Measurements from ENCODE around the gene EGFL7.

EGFL7 gene

DNA sequence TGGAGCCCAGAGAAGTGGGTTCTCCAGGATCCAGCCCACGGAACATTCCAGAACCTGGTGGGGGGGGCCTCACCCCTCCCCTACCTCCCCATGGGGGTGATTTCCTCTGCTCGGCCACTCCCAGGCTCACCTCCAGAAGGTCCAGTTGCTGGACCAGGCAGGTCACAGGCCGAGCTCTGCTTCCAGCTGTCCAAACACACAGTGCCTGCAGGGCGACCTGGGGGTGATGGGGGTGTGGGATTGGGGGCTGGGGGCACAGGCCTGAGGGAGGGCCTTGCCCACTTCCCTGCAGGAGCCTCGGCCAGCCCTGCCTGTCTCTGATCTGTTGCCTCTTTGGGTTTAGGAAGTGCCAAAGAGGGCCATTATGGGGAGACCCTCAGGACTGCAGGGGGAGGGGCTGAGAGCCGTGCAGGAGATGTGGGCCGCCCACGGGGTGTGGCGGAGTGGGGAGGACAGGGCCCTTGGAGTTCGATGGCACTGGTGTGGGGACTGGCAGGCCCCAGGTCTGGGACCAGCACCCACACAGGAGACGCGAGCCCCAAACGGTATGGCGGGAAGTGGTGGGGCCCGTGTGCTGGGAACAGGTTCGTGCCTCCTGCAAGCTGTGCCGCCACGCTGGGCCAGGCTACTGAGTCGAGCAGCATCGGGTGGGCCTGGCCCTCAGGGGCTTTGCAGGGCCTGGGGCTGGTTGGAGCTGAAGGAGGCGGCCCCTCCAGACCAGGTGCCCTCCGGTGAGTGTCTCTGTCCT is 45.6 kb upstream of the EGFL7 start:
- TF ChIP-seq, protein P1, sequence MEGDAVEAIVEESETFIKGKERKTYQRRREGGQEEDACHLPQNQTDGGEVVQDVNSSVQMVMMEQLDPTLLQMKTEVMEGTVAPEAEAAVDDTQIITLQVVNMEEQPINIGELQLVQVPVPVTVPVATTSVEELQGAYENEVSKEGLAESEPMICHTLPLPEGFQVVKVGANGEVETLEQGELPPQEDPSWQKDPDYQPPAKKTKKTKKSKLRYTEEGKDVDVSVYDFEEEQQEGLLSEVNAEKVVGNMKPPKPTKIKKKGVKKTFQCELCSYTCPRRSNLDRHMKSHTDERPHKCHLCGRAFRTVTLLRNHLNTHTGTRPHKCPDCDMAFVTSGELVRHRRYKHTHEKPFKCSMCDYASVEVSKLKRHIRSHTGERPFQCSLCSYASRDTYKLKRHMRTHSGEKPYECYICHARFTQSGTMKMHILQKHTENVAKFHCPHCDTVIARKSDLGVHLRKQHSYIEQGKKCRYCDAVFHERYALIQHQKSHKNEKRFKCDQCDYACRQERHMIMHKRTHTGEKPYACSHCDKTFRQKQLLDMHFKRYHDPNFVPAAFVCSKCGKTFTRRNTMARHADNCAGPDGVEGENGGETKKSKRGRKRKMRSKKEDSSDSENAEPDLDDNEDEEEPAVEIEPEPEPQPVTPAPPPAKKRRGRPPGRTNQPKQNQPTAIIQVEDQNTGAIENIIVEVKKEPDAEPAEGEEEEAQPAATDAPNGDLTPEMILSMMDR (IDR thresholded peaks at IDR 0.05) = no peak

DNA sequence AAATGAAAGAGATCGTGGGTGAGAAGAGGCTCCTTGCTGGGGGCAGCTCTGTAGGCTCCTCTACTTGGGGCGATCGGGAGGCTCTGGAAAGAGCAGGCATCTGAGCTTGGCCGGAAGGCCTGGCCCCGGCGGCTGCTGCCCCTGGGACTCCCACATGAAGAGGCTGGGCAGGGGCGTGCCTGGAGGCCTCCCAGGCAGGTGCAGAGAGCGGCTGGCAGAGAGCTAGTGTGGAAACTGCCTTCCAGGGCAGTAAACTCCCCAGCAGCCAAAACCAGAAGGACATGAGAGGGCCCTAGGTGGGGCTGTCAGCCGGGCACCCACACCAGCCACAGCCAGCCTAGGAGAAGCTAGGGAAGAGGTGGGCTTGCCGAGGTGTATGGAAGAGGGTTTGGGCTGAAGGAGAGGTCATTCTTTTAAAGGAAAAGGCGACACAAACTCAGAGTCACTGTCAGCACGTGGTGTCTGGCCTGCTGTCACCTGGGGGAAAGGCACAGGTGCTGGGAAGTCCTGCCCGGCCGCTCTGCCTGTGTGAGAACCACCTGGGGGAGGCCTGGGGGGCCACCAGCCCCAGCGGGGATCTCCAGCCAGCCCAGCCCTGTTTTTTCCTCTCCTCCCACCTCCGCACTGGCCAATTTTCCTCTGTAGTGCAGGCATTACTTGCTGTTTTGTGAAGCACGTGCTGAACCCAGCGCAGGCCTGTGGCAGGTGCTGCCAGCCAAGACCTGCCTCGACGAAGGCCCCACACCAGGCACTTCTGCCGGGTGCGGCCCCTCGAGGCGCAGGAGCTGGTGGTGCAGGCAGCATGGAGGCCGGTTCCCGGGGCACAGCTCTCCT is 44.8 kb upstream of the EGFL7 start:
- TF ChIP-seq, protein P1 (IDR thresholded peaks at IDR 0.05) = no peak

DNA sequence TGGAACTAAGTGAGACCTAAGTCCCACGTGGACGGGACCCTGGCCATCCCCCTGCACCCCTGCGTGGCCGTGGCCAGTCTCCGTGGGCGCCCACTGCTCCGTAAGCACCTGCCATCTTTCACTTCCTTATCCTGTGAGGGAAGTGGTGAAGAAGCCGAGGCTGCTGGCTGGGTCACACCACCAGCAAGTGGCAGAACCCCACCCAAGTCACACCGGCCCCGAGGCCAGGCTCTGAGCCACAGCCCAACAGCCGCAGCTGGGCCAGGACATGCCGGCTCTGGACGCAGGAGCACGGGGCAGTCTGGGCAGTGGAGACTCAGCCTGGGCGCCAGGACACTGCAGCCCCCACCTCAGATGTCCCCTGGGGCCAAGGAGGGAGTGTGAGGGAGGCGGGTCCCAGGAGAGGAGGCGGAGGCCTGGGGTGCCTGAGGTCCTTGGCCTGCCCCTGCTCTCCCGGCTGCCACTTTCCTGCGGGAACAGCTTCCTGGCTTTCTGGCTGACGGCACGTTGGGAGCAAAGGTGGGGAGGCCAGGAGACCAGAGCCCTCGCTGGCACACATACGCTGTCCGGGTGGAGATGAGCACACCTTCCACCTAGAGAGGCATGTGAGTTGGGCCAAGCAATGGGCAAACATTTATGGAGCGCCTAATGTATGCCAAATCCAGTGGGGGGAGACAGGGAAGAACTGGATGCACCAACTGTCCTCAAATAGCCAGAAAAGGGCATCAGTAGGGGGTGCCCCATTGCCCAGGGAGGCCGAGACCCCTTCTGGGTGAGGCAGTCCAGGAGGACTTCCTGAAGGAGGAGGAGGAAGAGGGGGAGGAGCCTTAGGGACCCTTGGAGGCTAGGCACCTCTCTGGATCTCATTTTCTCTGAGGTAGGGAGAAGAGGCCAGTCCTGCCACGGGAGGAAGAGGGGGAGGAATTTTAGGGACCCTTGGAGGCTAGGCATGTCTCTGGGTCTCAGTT is 43.9 kb upstream of the EGFL7 start:
- TF ChIP-seq, protein P1 (IDR thresholded peaks at IDR 0.05) = no peak

DNA sequence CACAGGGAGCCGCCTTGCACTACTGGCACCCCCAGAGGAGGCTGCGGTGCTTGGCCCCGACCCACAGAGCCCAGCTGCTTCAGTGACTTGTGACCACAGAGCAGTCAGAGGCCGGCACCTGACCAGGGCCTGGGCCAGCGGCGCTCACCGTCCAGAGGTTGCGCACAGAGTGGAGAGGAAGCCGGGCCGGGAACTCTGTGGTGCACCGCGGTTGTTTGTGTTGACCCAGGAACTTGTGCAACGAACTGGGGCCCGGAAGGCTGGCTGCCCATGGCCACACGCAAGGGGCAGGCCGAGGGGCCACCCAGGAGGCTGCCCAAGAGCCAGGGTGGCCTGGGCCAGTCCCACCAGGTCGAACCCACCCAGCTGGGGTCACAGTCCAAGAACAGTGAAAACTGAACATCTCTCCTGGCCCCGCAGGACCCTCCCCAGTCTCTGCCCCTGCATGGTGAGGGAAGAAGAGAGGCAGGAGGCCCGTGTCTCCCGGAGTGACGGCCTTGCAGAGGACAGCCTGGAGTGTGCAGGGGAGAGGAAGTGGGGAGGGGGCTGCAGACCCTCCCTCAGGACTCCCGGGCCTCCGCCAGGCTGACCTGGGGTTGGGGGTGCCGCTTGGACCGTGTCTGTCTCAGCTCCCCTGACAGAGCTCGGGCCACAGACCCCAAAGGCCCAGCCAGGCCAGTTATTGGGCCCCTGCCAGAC is 42.8 kb upstream of the EGFL7 start:
- TF ChIP-seq, protein P1 (IDR thresholded peaks at IDR 0.05) = no peak

DNA sequence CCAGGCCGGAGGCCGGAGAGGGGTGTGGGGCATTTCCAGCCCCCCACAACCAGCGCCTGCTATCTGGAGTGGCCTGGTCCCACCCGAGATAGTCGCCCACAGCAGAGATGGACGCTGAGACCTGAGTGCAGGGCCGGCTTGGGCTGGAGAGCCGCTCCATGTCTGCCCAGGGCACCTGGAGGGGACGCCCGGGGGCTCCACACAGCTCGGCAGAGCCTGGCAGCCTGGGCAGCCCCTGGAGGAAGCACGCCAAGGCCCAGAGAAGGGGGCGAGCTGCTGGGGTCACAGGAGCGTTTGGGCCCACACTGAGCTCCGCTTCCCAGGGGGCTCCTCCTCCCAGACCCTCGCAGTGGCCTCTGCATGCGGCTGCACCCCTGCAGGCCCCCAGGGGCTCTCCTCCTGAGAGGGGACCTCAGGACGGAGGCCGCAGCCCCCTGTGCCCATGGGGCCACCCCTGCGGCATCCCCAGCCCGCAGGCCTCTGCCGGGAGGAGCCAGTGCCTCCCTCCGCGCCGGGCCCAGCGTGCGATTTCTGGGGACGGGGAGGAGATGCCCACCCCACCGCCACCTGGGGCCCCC is 42.2 kb upstream of the EGFL7 start:
- TF ChIP-seq, protein P1 (IDR thresholded peaks at IDR 0.05) = no peak

DNA sequence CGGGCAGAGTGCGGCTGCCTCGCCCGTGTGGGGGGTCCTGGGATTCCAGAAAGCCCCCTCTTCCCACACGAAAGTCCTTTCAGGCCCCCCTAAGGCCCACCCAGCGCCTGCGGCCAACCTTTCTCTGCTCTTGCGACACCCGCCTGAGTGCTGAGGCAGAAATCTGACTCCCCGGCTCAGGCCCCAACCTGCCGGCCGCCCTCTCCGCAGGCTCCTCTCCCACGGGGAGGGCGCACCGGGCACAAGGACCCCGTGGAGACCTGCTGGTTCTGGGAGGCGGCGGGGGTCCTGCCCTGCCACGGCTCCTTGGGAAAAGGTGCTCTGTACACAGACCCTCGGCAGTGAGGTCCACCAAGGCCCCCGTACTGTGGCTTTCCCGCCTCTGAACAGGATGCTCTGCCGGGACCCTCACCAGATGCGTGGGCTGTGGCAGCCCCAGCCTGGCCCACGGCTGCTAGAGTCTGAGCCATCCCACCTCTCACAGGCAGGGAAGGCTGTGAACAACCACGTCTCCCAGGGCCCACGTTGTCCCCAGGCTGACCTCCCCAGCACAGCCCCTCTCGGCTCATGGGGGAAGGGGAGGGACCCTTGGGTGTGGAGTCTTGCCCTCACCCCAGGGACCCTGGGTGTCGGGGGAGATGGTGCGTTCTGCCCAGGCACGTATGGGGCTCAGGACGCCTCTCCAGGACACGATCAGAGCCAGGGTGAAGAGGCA is 41.5 kb upstream of the EGFL7 start:
- TF ChIP-seq, protein P1 (IDR thresholded peaks at IDR 0.05) = no peak
